Measurements from ENCODE around the gene PRXL2C.

GRCh38 chr9:96649620-96650324 lies 5.3 kb downstream of the PRXL2C start:
- TF ChIP-seq CTCF (IDR thresholded peaks at IDR 0.05) (no peak), POLR2A (IDR thresholded peaks at IDR 0.05) (no peak)

Data from right lobe of liver (tissue), 4 donors.